ENCODE measurements around the gene FAM83C. TPM values are rescaled to one million over a fixed set of nuclear protein-coding genes. Genes with fewer than 3 reads are reported as not detected.

Gene FAM83C
- total and polyA plus RNA-seq, 9 of the 15 experiments (the other 6 are each of a cell fraction or from before 2014, with no cell fraction given), result not detected

GRCh38 chr20:35305682-35306556 lies 13.7 kb upstream of the FAM83C start (continued):
- TF ChIP-seq MGA (IDR thresholded peaks at IDR 0.05) (peak; percentile 76), ZBTB7A (IDR thresholded peaks at IDR 0.05; ENCODE audit: borderline replicate concordance, control insufficient read depth, low read depth, low read length) (0 out of 2 replicates have a peak, but pooled peaks have one; percentile 25), FOXO4 (CRISPR knock-in tag; IDR thresholded peaks at IDR 0.05) (no peak), SMARCA4 (IDR thresholded peaks at IDR 0.05) (peak; percentile 75), DMBX1 (CRISPR knock-in tag; IDR thresholded peaks at IDR 0.05; ENCODE audit: borderline replicate concordance) (0 out of 2 replicates have a peak, but pooled peaks have one; percentile 57), SMARCE1 (IDR thresholded peaks at IDR 0.05) (peak; percentile 71; the same call in 1 of the 2 replicates), USF1 (CRISPR knock-in tag; IDR thresholded peaks at IDR 0.05) (peak; percentile 64), ATF4 (CRISPR knock-in tag; IDR thresholded peaks at IDR 0.05) (no peak), RNF2 (IDR thresholded peaks at IDR 0.05) (0 out of 2 replicates have a peak, but pooled peaks have one; percentile 15), IRF2 (CRISPR knock-in tag; IDR thresholded peaks at IDR 0.05) (no peak)
